ENCODE measurements around the gene LAMP5. TPM values are rescaled to one million over a fixed set of nuclear protein-coding genes. Genes with fewer than 3 reads are reported as not detected.
A peak's percentile ranks its signal among the peaks of the same experiment; 100 is the strongest.

LAMP5 gene
- total and polyA plus RNA-seq, 2 of the 13 experiments (the other 11 are each of a cell fraction or from before 2014, with no cell fraction given), result not detected

- in situ Hi-C loops (cut with HindIII; ENCODE audit: extremely low pct_ligation_motif_present, low pct_unique_long_range_greater_than_20kb), result no loop called here
- POLR2A ChIA-PET, result no interaction called here
Measured at GRCh38 chr20:9483131-9483530, 31.3 kb upstream of the LAMP5 start.

GRCh38 chr20:9485614-9486340 is 28.6 kb upstream of the LAMP5 start:
- TF ChIP-seq ZNF224 (CRISPR knock-in tag; IDR thresholded peaks at IDR 0.05), result no peak
- TF ChIP-seq ZNF547 (CRISPR knock-in tag; IDR thresholded peaks at IDR 0.05), result no peak
- TF ChIP-seq ZNF770 (CRISPR knock-in tag; IDR thresholded peaks at IDR 0.05), result no peak
- TF ChIP-seq MBD4 (IDR thresholded peaks at IDR 0.05; ENCODE audit: borderline replicate concordance, low read length), result no peak
- TF ChIP-seq CREB1 (IDR thresholded peaks at IDR 0.05), result peak; percentile 37; the same call in 1 of the 2 replicates
- TF ChIP-seq CREB1 (CRISPR knock-in tag; IDR thresholded peaks at IDR 0.05), result no peak

More at GRCh38 chr20:9483131-9483530, 31.3 kb upstream of the LAMP5 start:
- TF ChIP-seq ZNF180 (CRISPR knock-in tag; IDR thresholded peaks at IDR 0.05; ENCODE audit: borderline replicate concordance, low read depth) (no peak), ZUFSP (CRISPR knock-in tag; IDR thresholded peaks at IDR 0.05; ENCODE audit: borderline replicate concordance) (no peak)
- Histone ChIP-seq H4K20me1 (ENCODE audit: insufficient read depth, low read length) (no peaks in the 10 kb centered on the region), H3K4me1 (ENCODE audit: insufficient read depth, low read length) (no peaks in the 10 kb centered on the region), H3K4me2 (ENCODE audit: low read depth, low read length) (no peak overlapping the region), H3K4me3 (replicated peaks in 1 of 3; ENCODE audit: insufficient read depth in 1 of 3, low read depth in 2 of 3, low read length in 3 of 3) (no peak overlapping the region), H3K27me3 (ENCODE audit: control insufficient read depth in 1 of 2, insufficient read depth in 2 of 2, low read length in 2 of 2) (no peaks in the 10 kb centered on the region), H3K27ac (ENCODE audit: extremely low read length, insufficient read depth, low read length) (no peak overlapping the region), H2AFZ (ENCODE audit: low read length) (no peak overlapping the region), H3K9me3 (ENCODE audit: low read length) (no peaks in the 10 kb centered on the region), H3K36me3 (replicated peaks in 1 of 2; ENCODE audit: control insufficient read depth in 1 of 2, insufficient read depth in 2 of 2, low read length in 2 of 2) (no peaks in the 10 kb centered on the region), H3K9ac (ENCODE audit: insufficient read depth, low read depth, low read length) (no peak overlapping the region), H3K79me2 (ENCODE audit: insufficient read depth, low read length) (no peaks in the 10 kb centered on the region)
- FAIRE-seq, result no peak
- no peak for ATAC-seq
- CTCF ChIA-PET (ENCODE audit: low intra/inter-chr PET ratio, low total read pairs), result no interaction called here
- BruUV-seq (replicated peaks), result no TSS peak
- no peak for DNase-seq (ENCODE audit: low spot score)
- under 1% methylated on average over 2 of the region's 2 CpGs for WGBS (ENCODE audit: low lambda C conversion rate)
- intact Hi-C loops (cut with micrococcal nuclease; ENCODE audit: unreplicated experiment), result no loop called here

More at GRCh38 chr20:9485614-9486340, 28.6 kb upstream of the LAMP5 start:
- Histone ChIP-seq H2AFZ (ENCODE audit: low read length) (no peak overlapping the region), H3K36me3 (replicated peaks in 1 of 2; ENCODE audit: control insufficient read depth in 1 of 2, insufficient read depth in 2 of 2, low read length in 2 of 2) (no peaks in the 10 kb centered on the region), H4K20me1 (ENCODE audit: insufficient read depth, low read length) (no peaks in the 10 kb centered on the region), H3K27me3 (ENCODE audit: control insufficient read depth in 1 of 2, insufficient read depth in 2 of 2, low read length in 2 of 2) (no peaks in the 10 kb centered on the region), H3K27ac (ENCODE audit: extremely low read length, insufficient read depth, low read length) (no peak overlapping the region), H3K79me2 (ENCODE audit: insufficient read depth, low read length) (no peaks in the 10 kb centered on the region), H3K9ac (ENCODE audit: insufficient read depth, low read depth, low read length) (no peak overlapping the region), H3K4me3 (replicated peaks in 1 of 3; ENCODE audit: insufficient read depth in 1 of 3, low read depth in 2 of 3, low read length in 3 of 3) (no peak overlapping the region), H3K4me2 (ENCODE audit: low read depth, low read length) (no peak overlapping the region), H3K4me1 (ENCODE audit: insufficient read depth, low read length) (no peaks in the 10 kb centered on the region), H3K9me3 (ENCODE audit: low read length) (no peaks in the 10 kb centered on the region)
- POLR2A ChIA-PET, result no interaction called here
- WGBS (ENCODE audit: low lambda C conversion rate), result 21% methylated on average over 9 of the region's 9 CpGs
- FAIRE-seq (no peak), DNase-seq (ENCODE audit: low spot score) (no peak), ATAC-seq (no peak)
- in situ Hi-C loops (cut with HindIII; ENCODE audit: extremely low pct_ligation_motif_present, low pct_unique_long_range_greater_than_20kb) (no loop called here), intact Hi-C loops (cut with micrococcal nuclease; ENCODE audit: unreplicated experiment) (no loop called here)
- BruUV-seq (replicated peaks), result no TSS peak
- CTCF ChIA-PET (ENCODE audit: low intra/inter-chr PET ratio, low total read pairs), result no interaction called here
